Thyroid gland (tissue), 4 donors: Measurements from ENCODE around the gene COL16A1.

ENCODE experiments used
- POLR2A ChIP-seq, 2 donors: fragments of 450-650 bp; IDR thresholded peaks; one replicate each; pipeline ENCODE4 v1.6.1; 2017; ENCODE audit warnings: antibody characterized with exemption in 2 of 2, mild to moderate bottlenecking in 2 of 2, moderate library complexity in 1 of 2
- TF ChIP-seq, protein P1 (sequence below), 6 experiments: fragments of 200-600 bp in 3 of 6; fragments of 450-650 bp in 3 of 6; sonication (generic) in 3 of 6; IDR thresholded peaks; one replicate each; pipeline ENCODE4 v1.5.1; 2016 to 2019; ENCODE audit warnings: antibody characterized with exemption in 6 of 6, mild to moderate bottlenecking in 2 of 6, inconsistent platforms in 1 of 6, moderate library complexity in 1 of 6

DNA sequence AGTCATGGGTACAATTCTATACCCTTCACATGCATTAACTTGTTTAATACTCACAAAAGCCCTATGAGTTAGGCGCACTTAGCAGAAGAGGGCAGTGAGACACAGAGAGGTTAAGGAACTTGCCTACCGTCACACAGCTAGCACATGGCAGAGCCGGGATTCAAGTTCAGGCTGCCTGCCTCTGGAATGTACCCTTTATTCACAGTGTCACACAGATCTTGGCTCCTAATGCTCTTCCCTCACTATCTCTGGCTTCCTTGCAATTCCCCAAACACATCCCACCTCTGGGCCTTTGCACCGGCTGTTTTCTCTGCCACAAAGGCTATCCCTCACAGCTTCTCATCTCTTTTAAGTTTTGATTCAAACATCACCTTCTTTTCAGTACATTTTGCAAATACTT lies 25.1 kb downstream of the COL16A1 start:
- TF ChIP-seq, protein P1, sequence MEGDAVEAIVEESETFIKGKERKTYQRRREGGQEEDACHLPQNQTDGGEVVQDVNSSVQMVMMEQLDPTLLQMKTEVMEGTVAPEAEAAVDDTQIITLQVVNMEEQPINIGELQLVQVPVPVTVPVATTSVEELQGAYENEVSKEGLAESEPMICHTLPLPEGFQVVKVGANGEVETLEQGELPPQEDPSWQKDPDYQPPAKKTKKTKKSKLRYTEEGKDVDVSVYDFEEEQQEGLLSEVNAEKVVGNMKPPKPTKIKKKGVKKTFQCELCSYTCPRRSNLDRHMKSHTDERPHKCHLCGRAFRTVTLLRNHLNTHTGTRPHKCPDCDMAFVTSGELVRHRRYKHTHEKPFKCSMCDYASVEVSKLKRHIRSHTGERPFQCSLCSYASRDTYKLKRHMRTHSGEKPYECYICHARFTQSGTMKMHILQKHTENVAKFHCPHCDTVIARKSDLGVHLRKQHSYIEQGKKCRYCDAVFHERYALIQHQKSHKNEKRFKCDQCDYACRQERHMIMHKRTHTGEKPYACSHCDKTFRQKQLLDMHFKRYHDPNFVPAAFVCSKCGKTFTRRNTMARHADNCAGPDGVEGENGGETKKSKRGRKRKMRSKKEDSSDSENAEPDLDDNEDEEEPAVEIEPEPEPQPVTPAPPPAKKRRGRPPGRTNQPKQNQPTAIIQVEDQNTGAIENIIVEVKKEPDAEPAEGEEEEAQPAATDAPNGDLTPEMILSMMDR (IDR thresholded peaks at IDR 0.05): no peak
- no peak for TF ChIP-seq POLR2A (IDR thresholded peaks at IDR 0.05)
